KMS-11 (cell line): ENCODE measurements around the gene MX2.
"Not testable (repeated sequence)": the region's sequence is repeated elsewhere in the genome, so short reads cannot be mapped to it uniquely, and the experiment has no call there.

Source experiments
- H2AFZ ChIP-seq: fragments of 200-600 bp; sonication (generic); 2 replicates; pipeline ENCODE4 v1.6.1; 2016; ENCODE audit warnings: antibody characterized with exemption, mixed run types, low read depth
- H3K27ac ChIP-seq: fragments of 200-600 bp; sonication (generic); 2 replicates; pipeline ENCODE4 v1.6.1; 2016; ENCODE audit warnings: mild to moderate bottlenecking, mixed run types
- H3K27me3 ChIP-seq: fragments of 200-600 bp; sonication (generic); 2 replicates; pipeline ENCODE4 v1.6.1; 2017; ENCODE audit warnings: mild to moderate bottlenecking, low read depth, mixed run types, moderate library complexity; ENCODE audit not compliant: insufficient read depth
- H3K36me3 ChIP-seq: fragments of 200-600 bp; sonication (generic); 2 replicates; pipeline ENCODE4 v1.6.1; 2017; ENCODE audit warnings: mild to moderate bottlenecking, mixed run types; ENCODE audit not compliant: insufficient read depth
- H3K4me1 ChIP-seq: fragments of 200-600 bp; sonication (generic); 2 replicates; pipeline ENCODE4 v1.6.1; 2016; ENCODE audit warnings: mild to moderate bottlenecking, low read depth, mixed run types; ENCODE audit not compliant: poor library complexity, severe bottlenecking
- H3K4me2 ChIP-seq: fragments of 200-600 bp; sonication (generic); 2 replicates; pipeline ENCODE4 v1.7.0; 2016; ENCODE audit warnings: mild to moderate bottlenecking, mixed run types
- H3K4me3 ChIP-seq: fragments of 200-600 bp; sonication (generic); IDR thresholded peaks from 2 replicates; pipeline ENCODE4 v1.6.1; 2017; ENCODE audit warnings: low read depth, low read length, mixed read lengths; ENCODE audit not compliant: insufficient read depth
- H3K79me2 ChIP-seq: fragments of 200-600 bp; sonication (generic); 2 replicates; pipeline ENCODE4 v1.6.1; 2016; ENCODE audit warnings: low read depth, mixed run types; ENCODE audit not compliant: insufficient read depth
- H3K9ac ChIP-seq: fragments of 200-600 bp; sonication (generic); 2 replicates; pipeline ENCODE4 v1.6.1; 2016; ENCODE audit warnings: mild to moderate bottlenecking, mixed run types
- H4K20me1 ChIP-seq: fragments of 200-600 bp; sonication (generic); 2 replicates; pipeline ENCODE4 v1.6.1; 2016; ENCODE audit warnings: mild to moderate bottlenecking, mixed run types; ENCODE audit not compliant: insufficient read depth
- CTCF ChIP-seq: fragments of 200-600 bp; sonication (generic); conservative IDR thresholded peaks from 2 replicates; pipeline ENCODE4 v1.6.1; 2017; ENCODE audit warnings: low read depth, mild to moderate bottlenecking, antibody characterized with exemption, low read length, moderate library complexity, mixed read lengths

MX2 gene

GRCh38 chr21:41411449-41412089 is 49.7 kb downstream of the MX2 start:
- Histone ChIP-seq H3K4me3 (no peak overlapping the region), H3K4me2 (no peak overlapping the region), H3K4me1 (no peaks in the 10 kb centered on the region)

GRCh38 chr21:41417505-41417904 is 55.7 kb downstream of the MX2 start:
- not testable (repeated sequence) for H3K4me3 ChIP-seq, H3K36me3 ChIP-seq, H3K9ac ChIP-seq, H3K79me2 ChIP-seq, H3K4me2 ChIP-seq, H3K4me1 ChIP-seq, H3K27ac ChIP-seq, H2AFZ ChIP-seq, H4K20me1 ChIP-seq, H3K27me3 ChIP-seq

More at GRCh38 chr21:41411449-41412089, 49.7 kb downstream of the MX2 start:
- H4K20me1 ChIP-seq: no peaks in the 10 kb centered on the region
- H2AFZ ChIP-seq: no peak overlapping the region
- TF ChIP-seq CTCF: no peak
- H3K9ac ChIP-seq: no peak overlapping the region
- no peaks in the 10 kb centered on the region for H3K79me2 ChIP-seq
- no peaks in the 10 kb centered on the region for H3K36me3 ChIP-seq
- H3K27me3 ChIP-seq: no peaks in the 10 kb centered on the region
- H3K27ac ChIP-seq: no peak overlapping the region

- Histone ChIP-seq H3K27ac (no peak overlapping the region), H3K9ac (no peak overlapping the region), H3K4me3 (no peak overlapping the region), H4K20me1 (no peaks in the 10 kb centered on the region), H3K4me2 (no peak overlapping the region), H3K36me3 (no peaks in the 10 kb centered on the region), H3K79me2 (no peaks in the 10 kb centered on the region), H2AFZ (no peak overlapping the region), H3K4me1 (peaks cover 8% of the 10 kb centered on the region), H3K27me3 (no peaks in the 10 kb centered on the region)
- TF ChIP-seq CTCF: no peak
These were observed 56.6 kb downstream of the MX2 start for GRCh38 chr21:41418393-41418792.

- Histone ChIP-seq H3K79me2 (no peaks in the 10 kb centered on the region), H3K4me2 (no peak overlapping the region), H2AFZ (no peak overlapping the region), H3K9ac (no peak overlapping the region), H3K36me3 (no peaks in the 10 kb centered on the region), H3K27me3 (no peaks in the 10 kb centered on the region), H3K27ac (no peak overlapping the region), H3K4me1 (peaks cover 8% of the 10 kb centered on the region), H3K4me3 (no peak overlapping the region), H4K20me1 (no peaks in the 10 kb centered on the region)
- no peak for TF ChIP-seq CTCF
These were observed 57.3 kb downstream of the MX2 start for GRCh38 chr21:41418956-41419680.
